ENCODE data around the gene STX10.
"Not testable (repeated sequence)": the region's sequence is repeated elsewhere in the genome, so short reads cannot be mapped to it uniquely, and the experiment has no call there.

STX10 gene

DNA sequence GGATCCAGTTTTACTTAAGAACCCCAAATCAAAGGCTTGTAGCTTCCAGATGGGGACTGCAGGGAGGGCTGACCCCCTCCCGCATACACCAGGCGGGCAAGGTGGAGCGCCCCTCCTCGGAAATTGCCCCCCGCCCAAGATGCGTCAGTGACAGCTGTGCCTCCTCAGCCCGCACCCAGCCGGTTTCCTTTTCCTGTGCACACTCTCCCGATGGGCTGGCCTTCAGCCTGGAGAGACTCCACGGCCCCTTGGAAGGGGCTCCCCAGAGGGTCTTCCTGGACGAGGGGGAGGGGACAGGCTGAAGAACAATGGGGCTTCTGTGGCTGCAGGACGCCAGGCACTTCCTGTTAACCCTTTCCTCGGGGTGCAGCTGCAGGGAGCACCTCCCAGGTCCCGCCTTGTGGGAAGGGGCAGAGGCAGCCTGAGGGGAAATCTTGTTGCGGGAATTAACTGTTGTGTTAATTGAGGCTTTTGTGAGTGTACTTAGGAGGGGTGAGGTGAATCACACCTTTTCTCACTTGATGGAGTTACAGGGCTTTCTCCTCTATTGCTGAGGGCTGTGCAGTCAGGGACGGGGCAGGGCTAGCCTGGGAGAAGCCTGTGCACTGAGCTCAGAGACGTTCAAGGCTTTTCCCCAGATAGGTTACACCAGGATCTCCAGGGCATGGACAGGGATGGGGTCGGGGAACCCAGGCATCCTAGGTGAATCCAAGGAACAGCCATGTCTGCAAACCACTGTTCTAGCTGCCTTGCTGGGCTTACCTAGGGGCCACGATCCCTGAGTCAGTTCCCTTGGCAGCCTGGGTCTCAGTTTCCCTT lies 14.4 kb upstream of the STX10 start:
- no peak for DNase-seq (ENCODE audit: low read depth)

GRCh38 chr19:13163609-13164342 lies 13.6 kb upstream of the STX10 start:
- DNase-seq (ENCODE audit: low read depth) = no peak

DNA sequence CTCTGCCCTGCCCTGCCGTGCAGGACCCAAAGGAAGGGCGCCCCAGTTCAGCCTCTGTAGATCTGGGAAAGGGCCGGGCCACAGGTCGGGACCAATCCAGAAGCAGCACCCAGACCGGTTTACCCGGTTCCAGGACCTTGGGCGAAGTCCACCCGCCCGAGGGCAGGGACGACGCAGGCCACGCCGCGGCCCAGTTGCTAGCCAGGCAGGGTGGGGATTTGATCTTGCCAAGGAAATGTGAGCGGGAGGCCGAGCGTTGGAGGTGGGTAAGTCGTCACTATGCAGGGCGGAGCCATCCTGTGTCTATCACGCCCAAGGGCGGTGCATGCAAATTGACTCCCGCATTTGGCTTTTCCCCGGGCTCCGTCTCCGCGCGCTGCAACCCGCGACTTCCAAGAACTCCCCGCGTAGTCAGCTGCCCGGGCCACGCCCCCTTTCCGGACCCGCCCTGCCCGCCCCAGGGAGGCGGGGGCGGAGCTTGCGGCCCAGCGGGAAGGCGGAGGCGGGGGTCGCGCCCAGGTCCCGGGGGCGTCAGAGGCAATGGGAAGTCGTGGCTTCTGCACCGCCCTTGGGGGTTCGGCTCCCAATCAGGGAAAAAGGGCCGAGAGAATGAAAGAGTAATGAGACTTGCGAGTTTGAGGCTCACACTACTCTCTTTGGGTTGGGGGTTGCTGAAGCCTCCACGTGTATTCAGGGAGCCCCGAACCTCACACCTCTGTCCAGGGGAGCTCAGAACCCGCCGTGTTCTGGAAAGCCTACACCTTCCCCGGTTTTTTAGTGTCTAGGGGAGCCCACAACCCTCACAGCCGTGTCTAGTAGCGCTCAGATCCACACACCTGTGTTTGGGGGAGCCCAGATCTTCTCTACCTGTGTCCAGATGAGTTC lies 12.8 kb upstream of the STX10 start:
- no peak for DNase-seq (ENCODE audit: low read depth)

GRCh38 chr19:13160557-13160956 lies 10.4 kb upstream of the STX10 start:
- no peak for DNase-seq (ENCODE audit: low read depth)

DNA sequence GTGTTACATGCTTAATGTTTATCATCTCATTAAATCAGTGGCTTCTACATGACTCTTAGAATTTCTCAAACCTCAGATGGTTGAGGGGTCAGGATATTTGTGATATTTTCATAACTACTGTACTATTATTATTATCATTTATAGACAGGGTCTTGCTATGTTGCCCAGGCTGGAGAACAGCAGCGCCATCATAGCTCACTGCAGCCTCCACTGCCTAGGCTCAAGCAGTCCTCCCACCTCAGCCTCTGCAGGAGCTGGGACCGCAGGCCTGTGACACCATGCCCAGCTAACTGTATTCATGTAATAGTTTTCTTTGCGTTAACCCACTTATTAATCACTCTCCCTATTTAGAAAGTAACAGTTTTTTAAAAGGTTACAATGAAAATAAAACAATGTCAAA lies 9.5 kb upstream of the STX10 start:
- no peak for DNase-seq (ENCODE audit: low read depth)

DNA sequence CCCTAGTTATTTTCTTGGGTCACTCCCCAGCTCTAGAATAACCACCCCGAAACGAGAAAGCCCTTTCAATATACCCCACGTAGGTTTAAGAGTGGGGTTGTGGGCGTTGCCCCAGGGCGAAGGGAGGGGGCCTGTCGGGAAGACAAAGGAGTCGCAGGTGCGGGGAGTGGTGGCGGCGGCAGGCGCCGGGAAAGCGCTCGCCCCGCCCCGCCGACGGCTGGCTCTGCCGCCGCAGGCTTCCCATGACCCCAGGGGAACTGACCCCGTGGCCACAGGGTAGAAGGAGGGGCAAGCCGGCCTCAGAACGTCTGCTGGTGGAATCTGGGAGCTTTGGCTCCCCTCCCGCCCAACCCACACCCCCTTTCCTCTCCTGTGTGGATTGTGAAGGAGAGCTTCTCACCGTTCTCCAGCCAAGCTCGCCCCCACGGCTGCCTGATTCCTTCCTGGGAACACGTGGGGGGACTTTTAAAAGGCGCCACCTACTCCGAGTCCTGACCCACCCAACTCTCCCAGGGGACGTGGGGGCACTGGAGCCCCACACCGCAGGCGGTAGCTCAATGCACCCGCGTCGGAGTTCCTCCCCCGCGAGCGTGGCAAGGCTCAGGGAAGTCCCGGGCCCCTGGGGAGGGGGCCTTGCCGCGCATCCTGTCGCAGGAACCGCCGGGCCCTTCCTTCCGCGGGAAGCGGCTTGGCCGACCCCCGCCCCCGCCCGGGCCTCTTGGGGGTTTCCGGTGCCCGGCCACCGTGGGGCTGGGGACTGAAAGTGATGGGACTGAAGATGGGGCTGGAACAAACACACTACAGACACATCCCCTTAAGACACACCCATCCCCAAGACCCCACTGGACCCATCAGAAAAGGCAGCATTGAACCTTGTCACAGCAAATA lies 5.5 kb upstream of the STX10 start:
- no peak for DNase-seq (ENCODE audit: low read depth)

DNA sequence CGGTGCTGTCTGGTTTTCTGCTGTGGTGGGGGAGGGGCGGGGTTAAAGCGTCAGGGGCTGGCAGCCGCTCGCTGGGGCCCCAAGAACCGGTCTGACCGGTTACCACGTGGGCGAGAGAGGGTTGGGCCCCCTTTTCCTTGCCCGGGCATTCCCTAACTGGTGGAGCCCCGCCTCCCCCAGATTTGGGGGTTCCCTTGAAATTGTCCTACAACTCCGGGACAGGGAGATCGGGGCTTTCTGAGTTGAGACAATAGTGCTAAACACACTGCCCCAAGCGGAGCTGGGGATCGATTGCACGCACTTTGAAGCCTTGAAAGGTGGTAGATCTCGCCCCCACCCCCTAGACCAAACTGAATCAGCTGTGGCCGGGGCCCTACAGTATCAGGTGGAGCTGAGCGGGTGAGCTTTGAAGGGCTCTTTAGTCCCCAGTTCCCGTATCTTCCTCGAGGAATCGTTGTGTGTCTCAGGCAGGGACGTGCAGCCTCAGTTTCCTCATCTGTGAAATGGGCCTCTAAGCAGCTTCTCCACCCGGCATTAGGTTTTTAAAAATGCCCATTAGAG lies 4.8 kb upstream of the STX10 start:
- DNase-seq (ENCODE audit: low read depth) = no peak

DNA sequence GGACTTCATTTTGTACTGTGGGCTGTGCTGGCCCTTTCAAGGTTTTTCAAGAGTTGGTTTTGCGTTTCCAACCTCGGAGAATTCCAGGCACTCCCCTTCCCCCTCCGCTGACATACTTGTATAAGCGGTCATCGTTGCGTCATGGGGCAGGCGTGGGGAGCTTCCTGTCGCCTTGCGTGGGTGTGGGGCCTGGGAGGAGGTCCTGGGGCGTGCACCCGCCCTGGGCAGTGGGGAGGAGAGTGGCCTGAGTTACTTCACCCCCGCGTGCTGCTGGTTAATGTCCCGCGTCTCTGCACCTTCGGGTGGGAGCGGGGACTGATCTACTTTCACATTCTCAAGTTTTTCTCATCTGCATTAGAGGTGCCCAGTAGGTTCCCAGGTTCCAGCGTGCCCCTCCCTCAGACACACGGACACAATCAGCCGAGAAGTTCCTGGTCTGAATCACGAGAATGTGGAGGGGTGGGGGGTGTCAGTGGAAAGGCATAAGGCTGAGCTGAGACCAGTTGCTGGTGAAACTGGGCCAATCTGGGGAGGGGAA lies 4.1 kb upstream of the STX10 start:
- DNase-seq (ENCODE audit: low read depth) = no peak

DNA sequence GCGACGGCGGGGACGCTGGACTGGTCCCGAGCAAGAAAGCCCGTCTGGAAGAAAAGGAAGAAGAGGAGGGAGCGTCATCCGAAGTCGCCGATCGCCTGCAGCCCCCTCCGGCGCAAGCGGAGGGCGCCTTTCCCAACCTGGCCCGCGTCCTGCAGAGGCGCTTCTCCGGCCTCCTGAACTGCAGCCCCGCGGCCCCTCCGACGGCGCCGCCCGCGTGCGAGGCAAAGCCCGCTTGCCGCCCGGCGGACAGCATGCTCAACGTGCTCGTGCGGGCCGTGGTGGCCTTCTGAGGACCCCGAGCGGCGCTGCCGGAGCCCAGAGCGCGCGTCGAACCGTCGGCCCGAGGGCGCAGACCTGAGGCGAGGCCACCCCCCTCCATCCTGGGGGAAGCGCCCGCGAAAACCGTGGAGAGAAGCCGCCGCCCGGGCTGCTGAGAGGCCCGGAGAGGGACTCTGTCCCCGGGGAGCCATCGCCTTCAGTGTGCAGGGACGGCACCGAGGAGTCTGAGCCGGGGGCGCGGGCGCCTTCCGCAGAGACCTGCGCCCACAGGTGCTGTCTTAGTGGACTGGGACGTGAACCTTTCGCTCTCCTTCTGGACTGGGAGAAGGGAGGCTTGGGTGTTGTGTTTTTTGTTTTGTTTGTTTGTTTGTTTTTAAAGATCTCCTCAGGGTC lies 3.5 kb upstream of the STX10 start:
- no peak for DNase-seq (ENCODE audit: low read depth)

- DNase-seq (ENCODE audit: low read depth) = no peak
Observed at GRCh38 chr19:13152974-13153568, 2.9 kb upstream of the STX10 start.

DNA sequence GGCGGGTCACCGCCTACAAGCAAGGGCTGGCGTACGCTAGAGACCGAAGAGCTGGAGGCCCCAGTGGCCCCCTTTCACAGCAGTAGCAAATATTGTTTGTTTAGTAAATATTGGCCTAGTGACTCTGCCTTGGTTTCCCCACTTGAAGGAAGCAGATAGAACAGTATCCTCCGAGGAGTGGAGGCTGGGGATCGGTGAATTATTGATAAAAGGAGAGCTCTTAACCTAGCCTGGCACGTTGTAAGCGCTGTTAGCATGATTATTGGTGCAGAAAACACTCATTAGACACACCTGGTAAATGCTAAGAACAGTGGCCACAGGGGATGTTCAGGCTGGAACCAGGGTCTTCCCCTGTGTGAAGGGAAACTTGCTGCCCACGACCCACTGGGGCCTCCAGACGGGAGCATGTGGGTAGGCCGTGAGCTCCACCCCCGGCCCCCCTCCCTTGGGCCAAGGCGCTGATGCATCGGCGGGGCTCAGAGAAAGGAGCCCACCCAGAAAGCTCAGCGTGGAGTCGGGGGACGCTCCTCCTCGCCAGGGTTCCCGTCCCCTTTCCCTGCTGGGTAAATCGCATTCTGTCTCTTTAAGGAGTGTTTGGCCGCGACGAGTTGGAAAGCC lies 2.3 kb upstream of the STX10 start:
- DNase-seq (ENCODE audit: low read depth) = no peak

DNA sequence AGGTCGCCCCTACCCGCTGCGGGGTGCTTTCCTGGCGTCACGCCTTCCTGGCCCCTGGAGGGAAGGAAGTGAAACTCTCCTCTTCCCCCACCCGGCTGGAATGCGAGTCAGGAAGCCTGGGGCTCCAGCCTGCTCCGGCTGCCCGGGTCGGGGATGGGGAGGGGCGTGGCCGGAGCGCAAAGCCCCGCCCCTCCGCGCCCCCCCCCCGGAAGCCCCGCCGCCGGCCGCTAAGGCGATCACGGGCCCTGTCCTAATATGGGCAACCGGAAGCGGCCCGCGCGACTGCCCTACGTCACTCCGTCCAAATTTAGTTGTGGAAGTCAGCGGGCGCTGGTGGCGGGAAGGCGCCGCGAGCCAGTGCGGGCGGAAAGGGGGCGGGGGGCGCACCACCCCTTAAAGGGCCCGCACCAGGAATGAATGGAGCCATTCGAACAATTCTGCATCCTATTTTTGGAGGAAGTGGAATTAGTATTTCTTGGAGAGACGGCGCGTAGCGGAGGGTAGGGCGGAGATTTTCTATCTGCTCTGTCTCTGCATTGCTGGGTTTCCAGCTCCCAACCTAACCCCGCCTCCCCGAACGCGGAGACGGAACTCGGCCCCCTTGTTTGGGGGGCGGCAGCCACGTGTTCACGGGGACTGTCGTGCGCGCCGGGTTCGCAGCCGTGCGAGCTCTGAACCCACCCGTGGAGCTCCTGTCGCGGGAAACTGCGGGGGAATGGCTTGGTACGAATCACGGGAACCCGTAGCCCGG lies 1.6 kb upstream of the STX10 start:
- no peak for DNase-seq (ENCODE audit: low read depth)

- no peak for DNase-seq (ENCODE audit: low read depth)
Observed at GRCh38 chr19:13150931-13151604, 893 bp upstream of the STX10 start.

- no peak for DNase-seq (ENCODE audit: low read depth)
Observed at GRCh38 chr19:13149628-13150186, 468 bp downstream of the STX10 start.

DNA sequence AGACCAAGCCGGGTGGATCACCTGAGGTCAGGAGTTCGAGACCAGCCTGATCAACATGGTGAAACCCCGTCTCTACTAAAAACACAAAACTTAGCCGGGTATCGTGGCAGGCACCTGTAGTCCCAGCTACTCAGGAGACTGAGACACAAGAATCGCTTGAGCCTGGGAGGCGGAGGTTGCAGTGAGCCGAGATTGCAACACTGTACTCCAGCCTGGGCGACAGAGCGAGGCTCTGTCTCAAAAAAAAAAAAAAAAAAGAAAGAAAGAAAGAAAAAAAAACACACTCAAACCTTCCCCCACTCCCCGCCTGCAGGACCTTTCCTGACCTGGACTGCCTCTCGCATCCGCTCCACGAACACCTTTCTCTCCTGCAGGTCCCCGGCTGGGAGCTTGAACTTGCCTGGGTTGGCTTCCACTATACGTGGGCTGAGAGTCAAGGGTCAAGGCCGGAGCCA lies 975 bp downstream of the STX10 start:
- not testable (repeated sequence) for DNase-seq (ENCODE audit: low read depth)

DNA sequence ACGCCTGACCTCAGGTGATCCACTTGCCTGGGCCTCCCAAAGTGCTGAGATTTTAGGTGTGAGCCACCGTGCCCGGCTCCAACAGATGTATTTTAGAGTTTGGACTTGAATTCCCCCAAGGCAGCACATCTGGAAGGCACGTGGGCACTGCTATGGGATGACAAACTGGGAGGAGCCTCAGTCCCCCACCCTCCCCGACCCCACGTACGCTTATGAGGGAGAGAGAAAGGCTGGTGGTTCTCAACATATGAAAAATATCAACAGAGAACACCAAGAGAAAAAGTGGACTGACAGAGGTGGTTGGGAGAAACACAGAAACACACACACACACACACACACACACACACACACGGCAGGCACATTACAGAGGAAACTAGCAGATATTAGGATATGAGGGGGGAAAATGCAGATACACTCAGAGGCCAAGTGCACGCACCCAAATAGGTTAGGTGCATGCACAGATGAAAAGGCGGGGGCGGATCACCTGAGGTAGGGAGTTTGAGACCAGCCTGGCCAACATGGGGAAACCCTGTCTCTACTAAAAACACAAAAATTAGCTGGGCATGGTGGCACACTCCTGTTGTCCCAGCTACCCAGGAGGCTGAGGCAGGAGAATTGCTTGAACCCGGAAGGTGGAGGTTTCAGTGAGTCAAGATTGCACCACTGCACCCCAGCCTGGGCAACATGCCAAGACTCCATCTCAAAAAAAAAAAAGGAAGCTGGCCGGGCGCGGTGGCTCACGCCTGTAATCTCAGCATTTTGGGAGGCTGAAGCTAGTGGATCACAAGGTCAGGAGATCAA lies 3.2 kb downstream of the STX10 start:
- DNase-seq (ENCODE audit: low read depth) = no peak

Data from HS-27A (cell line).